Epithelial cell of proximal tubule (primary cell): Measurements from ENCODE around the gene GOSR1. TPM values are rescaled to one million over a fixed set of nuclear protein-coding genes. Genes with fewer than 3 reads are reported as not detected.
"Not testable (repeated sequence)": the region's sequence is repeated elsewhere in the genome, so short reads cannot be mapped to it uniquely, and the experiment has no call there.

ENCODE experiments used
- DNase-seq: peaks from one replicate; pipeline ENCODE4 v3.0.0-alpha.2; 2011; ENCODE audit warnings: low read depth
- H3K4me3 ChIP-seq: 2 replicates; pipeline ENCODE4 v1.5.1; 2011; ENCODE audit warnings: low read depth, mild to moderate bottlenecking, low read length
- total RNA-seq: library from RNA; depleted of rRNA; stranded (reverse); fragments of >200 nt; gene quantifications from 2 replicates; pipeline ENCODE4 v1.2.3, GENCODE V29; 2015
- TF ChIP-seq, protein P1 (sequence below): conservative IDR thresholded peaks from 2 replicates; pipeline ENCODE4 v1.5.1; 2012; ENCODE audit warnings: low read depth, mild to moderate bottlenecking, low read length

The GOSR1 gene
- total RNA-seq, 1 donor from 2014 or later = 26.1 TPM

DNA sequence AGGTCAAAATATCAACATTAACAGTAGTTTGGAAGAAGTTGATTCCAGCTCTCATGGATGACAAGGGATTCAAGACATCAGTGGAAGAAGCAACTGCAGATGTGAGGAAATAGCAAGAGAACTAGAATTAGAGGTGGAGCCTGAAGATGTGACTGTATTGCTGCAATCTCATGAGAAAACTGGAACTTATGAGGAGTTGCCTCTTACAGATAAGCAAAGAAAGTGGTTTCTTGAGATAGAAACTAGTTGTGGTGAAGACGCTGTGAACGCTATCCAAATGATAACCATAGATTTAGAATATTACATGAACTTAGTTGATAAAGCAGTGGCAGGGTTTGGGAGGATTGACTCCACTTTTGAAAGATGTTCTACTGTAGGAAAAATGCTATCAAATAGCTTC is 67.8 kb downstream of the GOSR1 start:
- TF ChIP-seq, protein P1, sequence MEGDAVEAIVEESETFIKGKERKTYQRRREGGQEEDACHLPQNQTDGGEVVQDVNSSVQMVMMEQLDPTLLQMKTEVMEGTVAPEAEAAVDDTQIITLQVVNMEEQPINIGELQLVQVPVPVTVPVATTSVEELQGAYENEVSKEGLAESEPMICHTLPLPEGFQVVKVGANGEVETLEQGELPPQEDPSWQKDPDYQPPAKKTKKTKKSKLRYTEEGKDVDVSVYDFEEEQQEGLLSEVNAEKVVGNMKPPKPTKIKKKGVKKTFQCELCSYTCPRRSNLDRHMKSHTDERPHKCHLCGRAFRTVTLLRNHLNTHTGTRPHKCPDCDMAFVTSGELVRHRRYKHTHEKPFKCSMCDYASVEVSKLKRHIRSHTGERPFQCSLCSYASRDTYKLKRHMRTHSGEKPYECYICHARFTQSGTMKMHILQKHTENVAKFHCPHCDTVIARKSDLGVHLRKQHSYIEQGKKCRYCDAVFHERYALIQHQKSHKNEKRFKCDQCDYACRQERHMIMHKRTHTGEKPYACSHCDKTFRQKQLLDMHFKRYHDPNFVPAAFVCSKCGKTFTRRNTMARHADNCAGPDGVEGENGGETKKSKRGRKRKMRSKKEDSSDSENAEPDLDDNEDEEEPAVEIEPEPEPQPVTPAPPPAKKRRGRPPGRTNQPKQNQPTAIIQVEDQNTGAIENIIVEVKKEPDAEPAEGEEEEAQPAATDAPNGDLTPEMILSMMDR = no peak
- H3K4me3 ChIP-seq = no peak overlapping the region
- DNase-seq = no peak

DNA sequence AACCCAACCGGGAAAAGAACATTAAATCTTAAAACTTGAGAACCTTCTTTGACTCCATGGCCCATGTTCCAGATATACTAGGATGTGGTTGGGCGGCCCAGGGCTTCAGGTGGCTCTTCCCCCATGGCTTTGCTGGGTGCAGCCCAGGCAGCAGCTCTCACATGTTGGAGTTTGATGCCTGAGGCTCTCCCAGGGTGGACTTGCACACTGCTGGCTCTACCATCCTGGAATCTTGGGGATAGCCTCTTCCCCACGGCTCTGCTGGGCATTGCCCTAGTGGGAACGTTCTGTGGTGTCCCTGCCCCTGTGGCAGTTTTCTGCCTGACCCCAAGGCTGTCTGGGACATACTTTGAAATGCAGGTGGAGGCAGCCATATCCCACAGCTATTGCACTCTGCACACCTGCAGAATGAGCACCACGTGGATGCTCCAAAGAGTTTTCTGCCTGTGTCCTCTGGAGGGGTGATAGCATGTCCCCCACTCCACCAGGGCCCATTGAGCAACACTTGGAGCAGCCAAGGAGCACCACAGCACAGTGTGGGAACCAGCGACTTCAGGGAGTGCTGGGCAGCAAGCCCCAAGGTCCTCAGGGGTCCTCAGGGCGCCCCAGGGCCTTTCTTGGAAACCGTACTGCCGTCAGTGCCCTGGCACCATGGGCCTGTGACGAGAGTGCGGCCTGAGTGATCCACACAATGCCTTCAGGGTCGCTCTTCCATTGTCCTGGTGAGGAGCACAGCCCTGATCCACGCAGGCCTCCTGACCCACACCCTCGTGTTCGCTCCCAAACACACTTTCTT is 70.8 kb downstream of the GOSR1 start:
- DNase-seq = no peak
- TF ChIP-seq, protein P1 = no peak
- no peak overlapping the region for H3K4me3 ChIP-seq

DNA sequence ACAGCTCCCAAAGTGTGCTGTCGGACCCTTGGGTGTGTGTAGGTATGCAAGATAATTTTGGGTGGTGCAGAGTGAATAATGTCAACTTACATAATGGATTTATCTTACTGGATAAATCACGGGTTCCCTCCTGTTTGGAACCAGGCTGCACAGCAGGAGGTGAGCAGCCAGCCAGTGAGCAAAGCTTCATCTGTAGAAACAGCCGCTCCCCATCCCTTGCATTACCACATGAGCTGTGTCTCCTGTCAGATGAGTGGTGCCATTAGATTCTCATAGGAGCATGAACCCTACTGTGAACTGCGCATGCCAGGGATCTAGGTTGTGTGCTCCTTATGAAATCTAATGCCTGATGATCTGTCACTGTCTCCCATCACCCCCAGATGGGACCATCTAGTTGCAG is 72.0 kb downstream of the GOSR1 start:
- DNase-seq, H3K4me3 ChIP-seq: not testable (repeated sequence)

- no peak overlapping the region for H3K4me3 ChIP-seq
- DNase-seq = no peak
- TF ChIP-seq, protein P1 = no peak
Observed at GRCh38 chr17:30549864-30550511, 72.8 kb downstream of the GOSR1 start.

DNA sequence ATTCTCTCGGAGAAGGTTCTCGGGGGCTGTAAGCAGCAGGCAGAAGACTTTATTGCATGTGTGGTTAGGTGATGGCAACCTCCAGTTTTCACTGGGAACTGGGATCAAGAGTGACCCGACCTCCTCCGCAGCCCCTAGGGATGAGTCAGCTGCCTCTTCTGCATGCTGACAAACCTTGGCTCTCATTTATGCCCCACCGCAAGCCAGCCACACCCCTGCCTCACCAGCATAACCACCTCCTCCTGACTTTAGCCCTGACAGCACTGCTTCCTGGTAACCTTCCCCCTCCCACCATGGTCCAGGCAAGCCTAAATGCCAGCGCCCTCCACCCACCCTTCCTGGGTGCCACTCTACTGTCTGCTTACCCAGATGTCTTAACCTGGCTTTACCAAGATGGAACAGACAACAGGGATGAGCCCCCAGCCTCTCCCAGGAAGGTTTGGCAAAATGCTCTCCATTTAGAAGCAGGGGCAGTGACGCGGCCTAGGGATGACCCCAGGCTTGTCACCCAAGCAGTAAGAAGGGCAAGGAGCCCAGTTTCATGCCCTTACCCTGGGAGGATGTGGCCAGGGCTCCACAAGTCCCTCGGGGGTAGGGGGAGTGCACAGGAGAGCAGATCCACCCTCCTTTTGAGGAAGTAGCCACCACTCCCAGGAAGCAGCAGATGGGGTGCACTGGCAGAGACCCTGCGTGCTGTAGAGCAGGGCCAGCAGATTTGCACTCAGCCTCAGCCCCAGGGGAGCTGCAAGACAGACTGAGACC is 73.5 kb downstream of the GOSR1 start:
- TF ChIP-seq, protein P1 = no peak
- DNase-seq = no peak
- H3K4me3 ChIP-seq = no peak overlapping the region

- not testable (repeated sequence) for DNase-seq, H3K4me3 ChIP-seq
Observed at GRCh38 chr17:30551274-30551995, 74.2 kb downstream of the GOSR1 start.

DNA sequence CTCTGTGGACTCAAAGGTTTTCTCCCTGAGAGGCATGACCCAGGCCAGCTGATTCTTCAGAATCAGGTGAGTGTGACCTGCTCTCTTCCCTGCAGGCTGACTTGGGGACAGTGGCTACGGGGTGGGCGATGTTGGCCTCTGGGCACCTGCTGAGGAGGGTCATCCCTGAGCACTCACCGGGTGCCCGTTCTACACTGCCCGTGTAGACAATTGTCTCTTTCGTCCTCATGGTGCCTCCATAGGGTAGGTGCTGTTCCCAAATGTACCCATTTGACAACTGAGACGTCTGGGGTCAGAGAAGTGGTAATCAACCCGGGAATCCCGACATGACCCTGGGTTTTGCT is 74.8 kb downstream of the GOSR1 start:
- DNase-seq = no peak
- no peak overlapping the region for H3K4me3 ChIP-seq
- TF ChIP-seq, protein P1 = no peak
